SK-N-SH (cell line): ENCODE measurements around the gene ITGA1. TPM values are rescaled to one million over a fixed set of nuclear protein-coding genes. Genes with fewer than 3 reads are reported as not detected.

Experiments
- CTCF ChIA-PET: fragments of 300-600, 350-600 bp; formaldehyde crosslinking; extraction: SDS; loops from one replicate; lab custom pipeline; 2021; lab: Yijun Ruan, JAX
- POLR2A ChIA-PET: fragments of 350-600 bp; sonication (Branson Sonifier 250); formaldehyde crosslinking; extraction: SDS; loops from one replicate; lab custom pipeline; 2020; ENCODE audit warnings: antibody characterized with exemption, inconsistent platforms; lab: Yijun Ruan, JAX
- DNase-seq: peaks from one replicate; pipeline ENCODE4 v3.0.0; 2012
- H2AFZ ChIP-seq: fragments of 200-600 bp; sonication (generic); 2 replicates; pipeline ENCODE4 v1.8.1; 2016; ENCODE audit warnings: antibody characterized with exemption, mild to moderate bottlenecking, low read depth
- H3F3A ChIP-seq: fragments of 200-600 bp; sonication (generic); replicated peaks from 2 replicates; pipeline ENCODE3; 2016; ENCODE audit warnings: antibody characterized with exemption, mild to moderate bottlenecking; ENCODE audit not compliant: insufficient read depth
- H3K27ac ChIP-seq, 2 experiments: fragments of 200-500 bp in 1 of 2; fragments of 200-600 bp in 1 of 2; sonication (Bioruptor generic) in 1 of 2; sonication (generic), shearing (Covaris generic) in 1 of 2; 2 replicates each; pipeline versions ENCODE4 v1.5.1 to v1.6.1; 2014 to 2016; ENCODE audit warnings: low read depth in 2 of 2, inconsistent platforms in 1 of 2, low read length in 1 of 2, mild to moderate bottlenecking in 1 of 2, mixed read lengths in 1 of 2
- H3K27me3 ChIP-seq: fragments of 200-600 bp; sonication (generic), shearing (Covaris generic); 2 replicates; pipeline ENCODE4 v1.6.1; 2016; ENCODE audit warnings: mixed run types; ENCODE audit not compliant: insufficient read depth
- H3K36me3 ChIP-seq, 2 experiments: fragments of 200-500 bp in 1 of 2; fragments of 200-600 bp in 1 of 2; sonication (Bioruptor generic) in 1 of 2; sonication (generic) in 1 of 2; replicated peaks in 1 of 2; 2 replicates each; pipeline versions ENCODE3 to v1.5.1; 2014 to 2016; ENCODE audit warnings: low read length in 1 of 2, mild to moderate bottlenecking in 1 of 2; ENCODE audit not compliant: insufficient read depth in 2 of 2, control insufficient read depth in 1 of 2
- H3K4me1 ChIP-seq, 2 experiments: fragments of 200-500 bp in 1 of 2; fragments of 200-600 bp in 1 of 2; sonication (Bioruptor generic) in 1 of 2; sonication (generic), shearing (Covaris generic) in 1 of 2; 2 replicates each; pipeline versions ENCODE4 v1.5.1 to v1.6.1; 2014 to 2016; ENCODE audit warnings: low read depth in 1 of 2, low read length in 1 of 2, mixed run types in 1 of 2; ENCODE audit not compliant: insufficient read depth in 2 of 2, control insufficient read depth in 1 of 2
- H3K4me2 ChIP-seq: fragments of 200-600 bp; sonication (generic), shearing (Covaris generic); 2 replicates; pipeline ENCODE4 v1.6.1; 2017; ENCODE audit warnings: mixed run types
- H3K4me3 ChIP-seq, 2 experiments: fragments of 200-500 bp in 1 of 2; fragments of 200-600 bp in 1 of 2; sonication (Bioruptor generic) in 1 of 2; sonication (generic), shearing (Covaris generic) in 1 of 2; 2 replicates each; pipeline versions ENCODE4 v1.5.1 to v1.8.1; 2014 to 2016; ENCODE audit warnings: low read depth in 2 of 2, inconsistent platforms in 1 of 2, low read length in 1 of 2, mild to moderate bottlenecking in 1 of 2, mixed read lengths in 1 of 2, moderate library complexity in 1 of 2
- H3K79me2 ChIP-seq: fragments of 200-600 bp; sonication (generic); 2 replicates; pipeline ENCODE4 v1.8.1; 2017; ENCODE audit warnings: mild to moderate bottlenecking; ENCODE audit not compliant: insufficient read depth
- H3K9ac ChIP-seq: fragments of 200-600 bp; sonication (generic); 2 replicates; pipeline ENCODE4 v1.6.1; 2017; ENCODE audit warnings: mixed run types
- H3K9me2 ChIP-seq: fragments of 200-600 bp; sonication (generic); 2 replicates; pipeline ENCODE4 v1.6.1; 2017; ENCODE audit warnings: mixed run types
- H3K9me3 ChIP-seq: fragments of 200-600 bp; sonication (generic); 2 replicates; pipeline ENCODE4 v1.6.1; 2017; ENCODE audit warnings: mixed run types, mild to moderate bottlenecking, moderate library complexity
- H4K20me1 ChIP-seq: fragments of 200-600 bp; sonication (generic); 2 replicates; pipeline ENCODE4 v1.6.1; 2017; ENCODE audit warnings: mild to moderate bottlenecking, mixed run types; ENCODE audit not compliant: insufficient read depth
- CHD2 ChIP-seq: fragments of 150-350 bp; IDR thresholded peaks from 2 replicates; pipeline ENCODE4 v1.6.1; 2018; ENCODE audit warnings: low read length; ENCODE audit not compliant: partially characterized antibody
- CTCF ChIP-seq: fragments of 200-600 bp; sonication (generic); IDR thresholded peaks from 2 replicates; pipeline ENCODE4 v1.6.1; 2017; ENCODE audit warnings: antibody characterized with exemption, mild to moderate bottlenecking, moderate library complexity
- FOSL2 ChIP-seq: IDR thresholded peaks from 2 replicates; pipeline ENCODE4 v1.4.0; 2012; ENCODE audit warnings: low read depth, mild to moderate bottlenecking, moderate library complexity, borderline replicate concordance
- FOXJ3 ChIP-seq: sonication (generic); formaldehyde crosslinking; IDR thresholded peaks from 2 replicates; pipeline ENCODE4 v1.5.1; 2020; ENCODE audit warnings: mild to moderate bottlenecking, missing genetic modification reagents
- FOXM1 ChIP-seq: IDR thresholded peaks from 2 replicates; pipeline ENCODE4 v1.4.0; 2012; ENCODE audit warnings: low read depth, mild to moderate bottlenecking
- GABPA ChIP-seq: IDR thresholded peaks from 2 replicates; pipeline ENCODE4 v1.4.0; 2012; ENCODE audit warnings: low read depth, mild to moderate bottlenecking
- IRF3 ChIP-seq: fragments of 150-350 bp; IDR thresholded peaks from 2 replicates; pipeline ENCODE4 v1.6.1; 2016; ENCODE audit warnings: mild to moderate bottlenecking, low read depth, low read length
- JUND ChIP-seq: IDR thresholded peaks from 2 replicates; pipeline ENCODE4 v1.4.0; 2012
- MAX ChIP-seq: IDR thresholded peaks from 2 replicates; pipeline ENCODE4 v1.4.0; 2012; ENCODE audit warnings: low read depth
- MEF2A ChIP-seq: IDR thresholded peaks from 2 replicates; pipeline ENCODE4 v1.4.0; 2012; ENCODE audit warnings: low read depth, borderline replicate concordance
- MXI1 ChIP-seq: IDR thresholded peaks from 2 replicates; pipeline ENCODE4 v1.6.1; 2012; ENCODE audit warnings: mild to moderate bottlenecking, low read depth, low read length, improper control_type of control experiment
- NFIC ChIP-seq: IDR thresholded peaks from 2 replicates; pipeline ENCODE4 v1.4.0; 2012; ENCODE audit warnings: borderline replicate concordance
- POLR2AphosphoS5 ChIP-seq: IDR thresholded peaks from 2 replicates; pipeline ENCODE4 v1.6.1; 2012; ENCODE audit warnings: low read depth, low read length
- RAD21 ChIP-seq: IDR thresholded peaks from 2 replicates; pipeline ENCODE4 v1.6.1; 2012; ENCODE audit warnings: mild to moderate bottlenecking, low read length
- RCOR1 ChIP-seq: fragments of 150-350 bp; IDR thresholded peaks from 2 replicates; pipeline ENCODE4 v1.6.1; 2017; ENCODE audit warnings: antibody characterized with exemption, low read length
- RFX5 ChIP-seq: IDR thresholded peaks from 2 replicates; pipeline ENCODE4 v1.6.1; 2012; ENCODE audit warnings: mild to moderate bottlenecking, improper control_type of control experiment, low read length
- RXRA ChIP-seq: IDR thresholded peaks from 2 replicates; pipeline ENCODE4 v1.4.0; 2012; ENCODE audit warnings: low read depth, mild to moderate bottlenecking, borderline replicate concordance
- SIN3A ChIP-seq: IDR thresholded peaks from 2 replicates; pipeline ENCODE4 v1.6.1; 2012; ENCODE audit warnings: low read depth, mild to moderate bottlenecking, low read length, moderate library complexity, borderline replicate concordance
- SMC3 ChIP-seq: IDR thresholded peaks from 2 replicates; pipeline ENCODE4 v1.6.1; 2012; ENCODE audit warnings: low read depth, low read length, improper control_type of control experiment
- USF1 ChIP-seq: IDR thresholded peaks from 2 replicates; pipeline ENCODE4 v1.4.0; 2012; ENCODE audit warnings: low read depth, borderline replicate concordance
- USF2 ChIP-seq: fragments of 150-350 bp; IDR thresholded peaks from 2 replicates; pipeline ENCODE4 v1.6.1; 2017; ENCODE audit warnings: antibody characterized with exemption, low read length, low read depth, borderline replicate concordance
- YY1 ChIP-seq: IDR thresholded peaks from 2 replicates; pipeline ENCODE4 v1.4.0; 2012; ENCODE audit warnings: low read depth, mild to moderate bottlenecking
- ZBTB33 ChIP-seq: IDR thresholded peaks from 2 replicates; pipeline ENCODE4 v1.4.0; 2012; ENCODE audit warnings: low read depth, borderline replicate concordance
- WGBS: methylation state at CpG from one replicate; pipeline ENCODE4 v1.1.6; 2017; ENCODE audit warnings: low lambda C conversion rate; 5-methylcytosine and 5-hydroxymethylcytosine counted together
- polyA plus RNA-seq, 3 experiments: library from polyadenylated mRNA; depleted of rRNA; stranded (reverse); fragments of >200 nt; gene quantifications; 2 replicates each; pipeline ENCODE4 v1.2.3, GENCODE V29; 2012

Gene ITGA1
- polyA plus RNA-seq, 1 of the 3 experiments (the other 2 are of a cell fraction) = 7.7 TPM

GRCh38 chr5:52987711-52988331 lies 200.1 kb downstream of the ITGA1 start (continued):
- TF ChIP-seq RFX5 (no peak), MXI1 (no peak), CHD2 (no peak), RAD21 (no peak), FOXM1 (no peak), MEF2A (no peak), FOSL2 (peak; percentile 71), RCOR1 (no peak), NFIC (peak; percentile 87), IRF3 (no peak), SIN3A (no peak)
- TF ChIP-seq, all 33 proteins: peak for 9

- 8% methylated on average over 8 of the region's 16 CpGs for WGBS
- H3K9ac ChIP-seq = peak overlapping the region; percentile 76
- peaks cover 6 to 23% of the 10 kb centered on the region in 2 experiments for H3K36me3 ChIP-seq
- peaks cover 6 to 23% of the 10 kb centered on the region in 2 experiments for H3K4me1 ChIP-seq
- H3K27ac ChIP-seq = peak overlapping the region; percentile 53 to 81
- H3K27me3 ChIP-seq = no peaks in the 10 kb centered on the region
- POLR2A ChIA-PET = interaction anchor here (0.7 kb wide), 1 partner anchor 35 kb away, joined by 3 read pairs; no protein-coding TSS in a partner anchor
- peak overlapping the region; percentile 83 to 87 for H3K4me3 ChIP-seq
- peak overlapping the region; percentile 74 for H3K4me2 ChIP-seq
- no peaks in the 10 kb centered on the region for H3K9me3 ChIP-seq
- CTCF ChIA-PET = interaction anchor here (0.7 to 1.4 kb wide), 5 partner anchors 11 to 268 kb away, joined by 3 to 5 read pairs (median 3); no protein-coding TSS in a partner anchor
- peak; percentile 6 for DNase-seq
- H3K9me2 ChIP-seq = no peaks in the 10 kb centered on the region
- H3K79me2 ChIP-seq = peaks cover 43% of the 10 kb centered on the region
- H3F3A ChIP-seq = peaks cover 37% of the 10 kb centered on the region
- H4K20me1 ChIP-seq = peaks cover 5% of the 10 kb centered on the region; the same call in 1 of the 2 replicates
- peak overlapping the region; percentile 54; the same call in 1 of the 2 replicates for H2AFZ ChIP-seq
- no peak for TF ChIP-seq USF1
- TF ChIP-seq GABPA = no peak
- no peak for TF ChIP-seq SMC3
- TF ChIP-seq FOXM1 = no peak
- TF ChIP-seq YY1 = no peak; the same call in 1 of the 2 replicates
- no peak for TF ChIP-seq USF2
- TF ChIP-seq JUND = no peak
- TF ChIP-seq ZBTB33 = no peak
- no peak for TF ChIP-seq RAD21
- TF ChIP-seq POLR2AphosphoS5 = no peak
- TF ChIP-seq CTCF = no peak
- no peak for TF ChIP-seq FOSL2
- TF ChIP-seq RXRA = no peak
- TF ChIP-seq RFX5 = no peak
- TF ChIP-seq RCOR1 = no peak
- no peak for TF ChIP-seq FOXJ3 (CRISPR knock-in tag)
- TF ChIP-seq MAX = no peak
Observed at GRCh38 chr5:52988335-52989024, 200.8 kb downstream of the ITGA1 start.
